Caco-2 (cell line): Measurements from ENCODE around the gene PDLIM1. TPM values are rescaled to one million over a fixed set of nuclear protein-coding genes. Genes with fewer than 3 reads are reported as not detected.
A peak's percentile ranks its signal among the peaks of the same experiment; 100 is the strongest.

Experiments
- Bru-seq: library from RNA; stranded (reverse); fragments of 400-500 nt; gene quantifications from one replicate; lab custom pipeline; 2021; lab: Mats Ljungman, UMichigan
- BruChase-seq, 2 experiments: library from RNA; stranded (reverse); fragments of 400-500 nt; gene quantifications; one replicate each; lab custom pipeline; 2021; lab: Mats Ljungman, UMichigan
- BruUV-seq: library from RNA; stranded (reverse); fragments of 400-500 nt; replicated peaks from 2 replicates; lab custom pipeline; 2021; lab: Mats Ljungman, UMichigan
- CTCF ChIA-PET: fragments of 300-600 bp; sonication (Branson Sonifier 250); formaldehyde crosslinking; loops from one replicate; lab custom pipeline; 2022; ENCODE audit warnings: antibody characterized with exemption; lab: Charles Lee
- POLR2A ChIA-PET: fragments of 300-600 bp; sonication (Branson Sonifier 250); formaldehyde crosslinking; loops from one replicate; lab custom pipeline; 2022; ENCODE audit warnings: antibody characterized with exemption; lab: Charles Lee
- DNase-seq, 2 experiments: peaks; one replicate each; pipeline versions ENCODE4 v3.0.0 to v3.0.0-alpha.2; 2020 to 2022
- H3K27me3 ChIP-seq: replicated peaks from 2 replicates; pipeline ENCODE4 v1.6.0; 2011; ENCODE audit warnings: low read length; ENCODE audit not compliant: control insufficient read depth, insufficient read depth
- H3K36me3 ChIP-seq: 2 replicates; pipeline ENCODE4 v1.5.1; 2011; ENCODE audit warnings: low read length; ENCODE audit not compliant: control insufficient read depth, insufficient read depth
- H3K4me1 ChIP-seq: fragments of 250-450 bp; sonication (Bioruptor Pico); 2 replicates; pipeline ENCODE4 v1.5.1; 2020; ENCODE audit warnings: mild to moderate bottlenecking
- H3K4me3 ChIP-seq: 2 replicates; pipeline ENCODE4 v1.5.1; 2011; ENCODE audit warnings: low read depth, mild to moderate bottlenecking, control low read depth, low read length
- H3K9me3 ChIP-seq: fragments of 250-450 bp; sonication (Bioruptor Pico); 2 replicates; pipeline ENCODE4 v1.5.1; 2020; ENCODE audit warnings: mild to moderate bottlenecking, moderate library complexity
- H3K27ac Mint-ChIP-seq: one replicate; pipeline ENCODE4 v1.8.0; 2022; ENCODE audit warnings: mixed read lengths; ENCODE audit not compliant: unreplicated experiment
- H3K27me3 Mint-ChIP-seq: one replicate; pipeline ENCODE4 v1.8.0; 2022; ENCODE audit warnings: mixed read lengths; ENCODE audit not compliant: insufficient read depth, unreplicated experiment
- H3K36me3 Mint-ChIP-seq: one replicate; pipeline ENCODE4 v1.8.0; 2022; ENCODE audit warnings: mild to moderate bottlenecking, mixed read lengths; ENCODE audit not compliant: insufficient read depth, unreplicated experiment
- H3K4me1 Mint-ChIP-seq: one replicate; pipeline ENCODE4 v1.8.0; 2022; ENCODE audit warnings: low read depth, mixed read lengths; ENCODE audit not compliant: unreplicated experiment
- H3K4me3 Mint-ChIP-seq: one replicate; pipeline ENCODE4 v1.8.0; 2022; ENCODE audit warnings: mild to moderate bottlenecking, moderate library complexity, mixed read lengths; ENCODE audit not compliant: unreplicated experiment
- H3K9me3 Mint-ChIP-seq: one replicate; pipeline ENCODE4 v1.8.0; 2022; ENCODE audit warnings: mixed read lengths; ENCODE audit not compliant: unreplicated experiment
- intact Hi-C: fragments of 100-400 bp; cut with micrococcal nuclease; formaldehyde crosslinking; loops from one replicate; pipeline ENCODE4 v1.10.0; 2022; ENCODE audit not compliant: unreplicated experiment
- long read RNA-seq: library from polyadenylated mRNA; stranded (forward); transcript quantifications from one replicate; pipeline ENCODE4 v2.0.0, GENCODE V29; 2022
- total RNA-seq: library from RNA; stranded (reverse); gene quantifications from 2 replicates; pipeline ENCODE4 v1.2.3, GENCODE V29; 2022
- TF ChIP-seq, protein P1 (sequence below), 2 experiments: fragments of 200-600 bp in 1 of 2; IDR thresholded peaks; 1 replicate in 1 of 2; 2 replicates in 1 of 2; pipeline versions ENCODE4 v1.5.1 to v1.8.0; 2011 to 2022; ENCODE audit warnings: antibody characterized with exemption in 1 of 2, control low read depth in 1 of 2, inconsistent platforms in 1 of 2, low read depth in 1 of 2, low read length in 1 of 2, mild to moderate bottlenecking in 1 of 2, moderate library complexity in 1 of 2; ENCODE audit not compliant: insufficient read depth in 1 of 2, severe bottlenecking in 1 of 2, unreplicated experiment in 1 of 2

The PDLIM1 gene, protein sequence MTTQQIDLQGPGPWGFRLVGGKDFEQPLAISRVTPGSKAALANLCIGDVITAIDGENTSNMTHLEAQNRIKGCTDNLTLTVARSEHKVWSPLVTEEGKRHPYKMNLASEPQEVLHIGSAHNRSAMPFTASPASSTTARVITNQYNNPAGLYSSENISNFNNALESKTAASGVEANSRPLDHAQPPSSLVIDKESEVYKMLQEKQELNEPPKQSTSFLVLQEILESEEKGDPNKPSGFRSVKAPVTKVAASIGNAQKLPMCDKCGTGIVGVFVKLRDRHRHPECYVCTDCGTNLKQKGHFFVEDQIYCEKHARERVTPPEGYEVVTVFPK
- total RNA-seq (417 and 506 TPM in 2 replicates), Bru-seq, nascent RNA (percentile 97 among the genes with signal in this experiment), BruChase-seq, experiment 1, labeled RNA remaining after a 2-hour chase (percentile 94 among the genes with signal in this experiment), BruChase-seq, experiment 2, labeled RNA remaining after a 6-hour chase (percentile 95 among the genes with signal in this experiment)
- long read RNA-seq, transcript PDLIM1-201 (7 exons, 1,452 nt): major isoform, 506 of 595 reads
- long read RNA-seq, transcript PDLIM1-202 (6 exons, 850 nt): minor isoform, 50 of 595 reads
- long read RNA-seq, partial matches to known transcripts: 20 of 595 reads
- long read RNA-seq, other reads (novel, unspliced or antisense): 17 of 595 reads

DNA sequence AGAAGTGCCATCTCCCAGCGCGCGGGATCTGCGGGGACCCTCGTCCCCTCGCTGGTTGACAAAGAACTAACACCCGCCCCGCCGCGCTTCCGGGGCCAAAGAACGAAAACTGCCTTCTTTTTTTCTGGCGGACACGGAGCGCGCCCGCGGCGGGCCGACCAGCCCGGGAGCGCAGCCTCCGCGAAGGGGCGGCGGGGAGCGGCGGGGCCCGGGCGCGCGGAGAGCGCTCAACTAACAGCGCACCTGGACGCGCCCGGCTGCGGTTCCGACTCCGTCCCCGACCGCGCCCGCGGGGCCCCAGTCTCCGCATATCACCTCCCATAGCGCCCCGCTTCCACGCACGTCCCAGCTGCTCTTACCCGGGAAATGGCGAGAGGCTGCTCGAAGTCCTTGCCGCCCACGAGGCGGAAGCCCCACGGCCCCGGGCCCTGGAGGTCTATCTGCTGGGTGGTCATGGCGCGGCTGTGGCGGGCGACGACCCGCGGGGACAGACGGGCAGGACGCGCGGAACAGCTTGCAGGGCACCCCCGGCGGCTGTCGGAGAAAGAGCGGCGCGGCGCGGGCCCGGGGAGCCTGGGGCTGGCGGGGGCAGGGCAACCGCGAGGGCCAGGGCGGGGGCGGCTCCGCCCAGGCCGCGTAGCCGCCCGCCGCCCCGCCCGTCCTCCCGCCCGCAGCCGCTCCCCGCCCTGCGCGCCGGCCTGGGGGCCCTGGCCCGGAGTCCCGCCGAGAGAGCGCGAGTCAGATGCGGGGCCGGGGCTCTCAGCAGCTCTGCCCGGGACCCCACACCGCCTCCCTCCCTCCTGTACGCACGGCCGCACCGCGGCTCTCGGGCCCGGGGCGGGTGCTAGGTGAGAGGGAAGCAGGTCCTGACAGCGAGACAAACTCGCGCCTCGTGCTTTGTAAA, at the start of gene PDLIM1:
Gene PDLIM1, minus strand, starts transcription at position 543 of the 904 bp plus-strand sequence. Its CDS starts 88 bp downstream, at position 455.
- no peaks in the 10 kb centered on the region for H3K27me3 Mint-ChIP-seq
- TF ChIP-seq, protein P1, sequence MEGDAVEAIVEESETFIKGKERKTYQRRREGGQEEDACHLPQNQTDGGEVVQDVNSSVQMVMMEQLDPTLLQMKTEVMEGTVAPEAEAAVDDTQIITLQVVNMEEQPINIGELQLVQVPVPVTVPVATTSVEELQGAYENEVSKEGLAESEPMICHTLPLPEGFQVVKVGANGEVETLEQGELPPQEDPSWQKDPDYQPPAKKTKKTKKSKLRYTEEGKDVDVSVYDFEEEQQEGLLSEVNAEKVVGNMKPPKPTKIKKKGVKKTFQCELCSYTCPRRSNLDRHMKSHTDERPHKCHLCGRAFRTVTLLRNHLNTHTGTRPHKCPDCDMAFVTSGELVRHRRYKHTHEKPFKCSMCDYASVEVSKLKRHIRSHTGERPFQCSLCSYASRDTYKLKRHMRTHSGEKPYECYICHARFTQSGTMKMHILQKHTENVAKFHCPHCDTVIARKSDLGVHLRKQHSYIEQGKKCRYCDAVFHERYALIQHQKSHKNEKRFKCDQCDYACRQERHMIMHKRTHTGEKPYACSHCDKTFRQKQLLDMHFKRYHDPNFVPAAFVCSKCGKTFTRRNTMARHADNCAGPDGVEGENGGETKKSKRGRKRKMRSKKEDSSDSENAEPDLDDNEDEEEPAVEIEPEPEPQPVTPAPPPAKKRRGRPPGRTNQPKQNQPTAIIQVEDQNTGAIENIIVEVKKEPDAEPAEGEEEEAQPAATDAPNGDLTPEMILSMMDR (IDR thresholded peaks at IDR 0.05; ENCODE audit: insufficient read depth in 1 of 2, low read depth in 1 of 2, low read length in 1 of 2, severe bottlenecking in 1 of 2, unreplicated experiment in 1 of 2): no peak
- DNase-seq: peak; percentile 78 to 88
- Histone ChIP-seq H3K4me3 (peak within 1 kb of the TSS; percentile 89), H3K36me3 (no peaks in the 10 kb centered on the region), H3K9me3 (no peaks in the 10 kb centered on the region), H3K4me1 (peaks cover 43% of the 10 kb centered on the region), H3K27me3 (no peaks in the 10 kb centered on the region)
- POLR2A ChIA-PET: no interaction called here
- CTCF ChIA-PET: interaction anchor here (0.6 kb wide), 1 partner anchor 158 kb away, joined by 3 read pairs; no protein-coding TSS in a partner anchor
- no TSS peak for BruUV-seq
- no peaks in the 10 kb centered on the region for H3K9me3 Mint-ChIP-seq
- H3K36me3 Mint-ChIP-seq: peaks cover 51% of the 10 kb centered on the region
- H3K27ac Mint-ChIP-seq: peak within 1 kb of the TSS; percentile 87
- intact Hi-C loops: loop anchor here (1.0 kb wide), 1 partner anchor 44 kb away; no protein-coding TSS in a partner anchor
- H3K4me1 Mint-ChIP-seq: peaks cover 27% of the 10 kb centered on the region
- H3K4me3 Mint-ChIP-seq: peak within 1 kb of the TSS; percentile 82

DNA sequence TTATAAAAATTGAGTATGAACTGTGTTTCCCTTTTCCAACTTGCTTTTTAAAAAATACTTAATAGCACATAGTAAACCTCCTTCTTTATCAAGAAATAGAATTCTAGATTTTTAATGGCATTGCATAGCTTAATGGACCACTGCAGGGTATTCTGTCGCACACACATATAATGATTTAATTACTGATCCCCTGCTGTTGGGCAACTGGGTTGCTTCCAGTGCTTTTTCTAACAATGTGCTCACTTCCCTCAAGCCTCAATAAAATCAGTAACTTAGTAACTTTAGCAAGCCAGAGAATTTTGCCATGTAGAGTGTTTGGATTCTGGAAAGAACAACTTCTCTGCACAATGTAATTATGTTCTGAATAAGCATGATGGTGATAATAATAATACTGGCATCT, 49.1 kb upstream of the PDLIM1 start:
- H3K27ac Mint-ChIP-seq: no peak overlapping the region
- H3K4me1 Mint-ChIP-seq: peaks cover 11% of the 10 kb centered on the region
- H3K9me3 ChIP-seq: no peaks in the 10 kb centered on the region
- BruUV-seq: no TSS peak
- intact Hi-C loops: no loop called here
- peaks cover 8% of the 10 kb centered on the region for H3K36me3 ChIP-seq
- peaks cover 25% of the 10 kb centered on the region for H3K4me1 ChIP-seq
- peaks cover 32% of the 10 kb centered on the region for H3K36me3 Mint-ChIP-seq
- TF ChIP-seq, protein P1 (IDR thresholded peaks at IDR 0.05; ENCODE audit: insufficient read depth in 1 of 2, low read depth in 1 of 2, low read length in 1 of 2, severe bottlenecking in 1 of 2, unreplicated experiment in 1 of 2): no peak
- no peak overlapping the region for H3K4me3 Mint-ChIP-seq
- no peak overlapping the region for H3K4me3 ChIP-seq
- H3K27me3 Mint-ChIP-seq: no peaks in the 10 kb centered on the region
- no peaks in the 10 kb centered on the region for H3K9me3 Mint-ChIP-seq
- DNase-seq: no peak
- no peaks in the 10 kb centered on the region for H3K27me3 ChIP-seq
- ChIA-PET POLR2A (interaction anchor here (0.7 kb wide), 1 partner anchor 57 kb away, joined by 4 read pairs; no protein-coding TSS in a partner anchor), CTCF (no interaction called here)
